Upper lobe of left lung (tissue), 4 donors: ENCODE results near the gene MYL7.

Source experiments
- POLR2A ChIP-seq, 4 donors: fragments of 450-650 bp; IDR thresholded peaks; one replicate each; pipeline ENCODE4 v1.5.1; 2016 to 2017; ENCODE audit warnings: antibody characterized with exemption in 4 of 4, mild to moderate bottlenecking in 2 of 4
- TF ChIP-seq, protein P1 (sequence below), 6 experiments: fragments of 450-650 bp in 4 of 6; fragments of 200-600 bp in 2 of 6; sonication (generic) in 2 of 6; IDR thresholded peaks; one replicate each; pipeline ENCODE4 v1.5.1; 2016 to 2019; ENCODE audit warnings: antibody characterized with exemption in 6 of 6

- TF ChIP-seq POLR2A (IDR thresholded peaks at IDR 0.05) = no peak
- TF ChIP-seq, protein P1, sequence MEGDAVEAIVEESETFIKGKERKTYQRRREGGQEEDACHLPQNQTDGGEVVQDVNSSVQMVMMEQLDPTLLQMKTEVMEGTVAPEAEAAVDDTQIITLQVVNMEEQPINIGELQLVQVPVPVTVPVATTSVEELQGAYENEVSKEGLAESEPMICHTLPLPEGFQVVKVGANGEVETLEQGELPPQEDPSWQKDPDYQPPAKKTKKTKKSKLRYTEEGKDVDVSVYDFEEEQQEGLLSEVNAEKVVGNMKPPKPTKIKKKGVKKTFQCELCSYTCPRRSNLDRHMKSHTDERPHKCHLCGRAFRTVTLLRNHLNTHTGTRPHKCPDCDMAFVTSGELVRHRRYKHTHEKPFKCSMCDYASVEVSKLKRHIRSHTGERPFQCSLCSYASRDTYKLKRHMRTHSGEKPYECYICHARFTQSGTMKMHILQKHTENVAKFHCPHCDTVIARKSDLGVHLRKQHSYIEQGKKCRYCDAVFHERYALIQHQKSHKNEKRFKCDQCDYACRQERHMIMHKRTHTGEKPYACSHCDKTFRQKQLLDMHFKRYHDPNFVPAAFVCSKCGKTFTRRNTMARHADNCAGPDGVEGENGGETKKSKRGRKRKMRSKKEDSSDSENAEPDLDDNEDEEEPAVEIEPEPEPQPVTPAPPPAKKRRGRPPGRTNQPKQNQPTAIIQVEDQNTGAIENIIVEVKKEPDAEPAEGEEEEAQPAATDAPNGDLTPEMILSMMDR (IDR thresholded peaks at IDR 0.05) = no peak
Measured at GRCh38 chr7:44094365-44094764, 46.8 kb downstream of the MYL7 start.
